ENCODE data around the gene MSH2.

The MSH2 gene

DNA sequence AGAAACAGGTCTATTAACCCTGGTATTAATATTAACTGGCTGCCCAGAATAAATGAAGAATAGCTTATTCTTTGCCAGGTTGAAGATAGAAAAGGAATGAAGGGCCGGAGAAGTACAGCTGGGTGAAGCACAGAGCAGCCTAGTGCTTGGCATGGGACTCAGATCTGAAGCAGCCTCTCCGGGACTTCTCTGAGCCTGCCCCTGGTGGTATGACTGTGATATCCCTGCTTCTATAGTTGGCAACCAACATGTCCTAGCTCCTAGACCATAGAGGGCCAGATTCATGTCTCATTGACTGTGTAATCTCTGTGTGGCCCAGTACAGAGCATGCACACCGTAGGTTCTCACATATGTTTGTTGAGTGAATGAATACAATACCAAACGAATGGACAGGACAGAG, 107.8 kb downstream of the MSH2 start:
- no peak for DNase-seq

DNA sequence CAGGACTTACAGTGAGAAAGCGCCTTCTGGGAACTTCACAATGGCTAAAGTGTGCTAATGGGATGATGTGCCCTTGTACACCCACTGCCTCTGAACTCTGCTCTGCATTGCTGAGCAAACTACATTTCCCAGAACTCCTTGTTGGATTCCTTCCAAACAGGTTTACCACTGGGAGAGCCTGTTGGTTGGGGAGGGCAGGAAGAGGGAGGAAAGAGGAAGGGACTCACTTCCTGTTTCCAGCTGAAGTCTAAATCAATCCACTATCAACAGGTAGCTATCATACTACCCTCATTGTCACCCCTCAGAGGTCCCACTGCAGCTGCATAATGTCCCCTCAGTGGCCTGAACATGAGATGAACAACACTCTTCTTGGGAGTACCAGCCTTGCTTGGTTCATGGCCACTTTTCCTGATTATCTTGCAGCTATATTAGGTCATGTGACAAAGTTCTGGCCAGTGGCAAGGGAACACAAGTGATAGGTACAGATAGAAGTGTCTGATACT, 109.7 kb downstream of the MSH2 start:
- no peak for DNase-seq

DNA sequence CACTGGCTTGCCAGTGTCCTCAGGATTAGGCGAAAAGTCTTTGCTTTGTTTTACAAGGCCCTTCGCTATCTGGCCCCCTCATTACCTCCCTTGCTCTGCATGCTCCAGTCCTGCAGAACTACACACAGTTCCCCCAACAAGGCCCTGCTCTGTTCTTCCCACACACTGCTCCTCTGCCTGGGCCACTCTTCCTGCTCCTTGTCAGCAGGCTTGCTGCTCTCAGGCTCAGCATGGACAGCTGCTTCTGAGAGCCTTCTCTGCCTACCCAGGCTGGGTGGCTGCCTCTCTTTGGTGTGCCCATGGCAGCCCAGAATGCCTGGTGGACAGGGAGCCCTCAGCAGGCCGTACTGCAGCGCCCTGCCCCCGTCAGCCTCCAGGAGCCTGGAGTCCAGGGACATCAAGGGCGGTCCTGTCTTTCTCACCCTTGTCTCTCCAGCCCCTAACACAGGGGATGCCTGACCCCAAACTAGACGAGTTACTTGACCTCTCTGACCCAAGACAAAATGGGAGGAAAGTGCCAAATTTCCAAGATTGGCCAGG, 111.1 kb downstream of the MSH2 start:
- no peak for DNase-seq

DNA sequence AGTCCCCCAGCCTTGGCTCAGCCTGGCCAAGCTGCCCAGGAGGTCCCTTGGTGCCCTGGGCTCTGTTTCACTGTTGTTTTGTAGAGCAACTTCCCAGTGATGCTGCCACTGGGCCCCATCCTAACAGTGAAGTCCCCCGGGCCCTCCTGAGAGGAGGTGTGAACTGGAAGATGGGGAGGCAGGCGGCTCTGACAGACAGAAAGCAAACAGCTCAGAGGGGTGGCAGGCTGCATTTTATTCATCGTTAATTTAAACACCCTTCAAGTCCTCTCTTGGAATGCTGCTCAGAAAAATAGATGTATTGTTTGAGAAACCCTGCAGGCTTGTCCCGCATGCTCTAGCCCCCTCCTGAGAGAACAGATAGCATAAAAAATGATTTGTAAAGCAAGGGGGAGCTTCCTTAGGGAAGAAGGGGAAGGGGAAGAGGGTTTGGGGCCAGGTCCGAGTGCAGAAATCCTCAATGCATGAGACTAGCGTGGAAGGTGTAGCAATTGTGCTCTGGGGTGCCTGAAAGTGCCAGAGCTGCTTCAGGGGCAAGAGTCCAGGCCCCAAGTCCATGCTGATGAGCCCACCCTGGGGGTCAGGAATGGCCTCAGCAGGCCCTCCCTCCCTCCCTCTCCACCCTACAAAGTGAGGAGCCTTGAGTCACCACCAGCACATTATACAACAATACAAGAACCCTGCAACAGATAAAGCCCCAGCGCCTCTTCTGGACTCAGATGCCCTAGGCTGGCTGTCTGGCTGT, 113.6 kb downstream of the MSH2 start:
- no peak for DNase-seq

DNA sequence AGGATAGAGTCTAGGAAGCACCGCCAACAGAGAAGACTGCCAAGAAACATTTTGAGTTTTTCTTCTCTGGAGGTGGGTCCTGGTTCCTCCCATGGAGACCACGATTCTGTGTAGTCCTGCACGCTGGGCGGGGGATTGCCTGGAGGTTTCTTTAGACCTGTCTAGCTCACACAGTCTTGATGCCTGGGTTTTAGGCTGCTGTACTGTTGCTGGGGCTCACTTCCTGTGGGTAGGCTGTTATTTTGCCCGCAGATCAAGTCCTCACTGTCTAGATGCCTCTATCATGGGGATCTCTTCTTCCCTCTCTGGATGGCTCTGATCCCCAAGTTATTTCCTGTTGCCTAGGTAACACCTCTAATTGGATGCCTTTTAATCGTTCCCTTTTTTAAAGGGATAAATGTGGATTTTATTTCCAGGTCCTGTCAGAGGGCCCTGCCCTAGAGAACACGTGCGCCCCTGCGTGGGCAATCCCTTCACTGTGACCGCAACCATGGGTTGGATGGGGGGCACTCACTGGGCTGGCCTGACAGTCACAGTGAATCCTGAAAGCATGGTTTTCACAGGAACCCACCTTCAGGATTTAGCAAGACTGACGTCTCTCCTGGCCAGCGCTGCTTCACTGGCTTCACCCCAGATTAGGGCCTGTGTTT, 115.7 kb downstream of the MSH2 start:
- no peak for DNase-seq

DNA sequence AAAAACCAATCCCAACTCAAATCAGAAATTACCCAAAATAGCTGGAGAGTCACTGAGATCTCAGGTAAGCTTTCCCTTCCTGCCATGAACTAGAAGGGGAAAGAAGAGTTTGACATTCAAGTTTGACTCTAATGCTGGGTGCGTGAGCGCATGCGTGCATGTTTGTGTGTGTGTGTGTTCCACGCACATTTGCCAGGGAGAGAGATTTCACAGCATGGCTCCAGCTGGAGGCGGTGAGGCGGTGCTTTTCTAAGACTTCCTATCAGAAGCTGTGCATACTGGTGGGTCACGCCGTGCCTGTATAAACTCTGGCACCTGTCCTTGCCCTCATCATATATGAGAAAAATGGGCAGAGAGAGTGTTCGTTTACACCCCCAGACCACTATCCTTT, 116.2 kb downstream of the MSH2 start:
- DNase-seq: no peak

DNA sequence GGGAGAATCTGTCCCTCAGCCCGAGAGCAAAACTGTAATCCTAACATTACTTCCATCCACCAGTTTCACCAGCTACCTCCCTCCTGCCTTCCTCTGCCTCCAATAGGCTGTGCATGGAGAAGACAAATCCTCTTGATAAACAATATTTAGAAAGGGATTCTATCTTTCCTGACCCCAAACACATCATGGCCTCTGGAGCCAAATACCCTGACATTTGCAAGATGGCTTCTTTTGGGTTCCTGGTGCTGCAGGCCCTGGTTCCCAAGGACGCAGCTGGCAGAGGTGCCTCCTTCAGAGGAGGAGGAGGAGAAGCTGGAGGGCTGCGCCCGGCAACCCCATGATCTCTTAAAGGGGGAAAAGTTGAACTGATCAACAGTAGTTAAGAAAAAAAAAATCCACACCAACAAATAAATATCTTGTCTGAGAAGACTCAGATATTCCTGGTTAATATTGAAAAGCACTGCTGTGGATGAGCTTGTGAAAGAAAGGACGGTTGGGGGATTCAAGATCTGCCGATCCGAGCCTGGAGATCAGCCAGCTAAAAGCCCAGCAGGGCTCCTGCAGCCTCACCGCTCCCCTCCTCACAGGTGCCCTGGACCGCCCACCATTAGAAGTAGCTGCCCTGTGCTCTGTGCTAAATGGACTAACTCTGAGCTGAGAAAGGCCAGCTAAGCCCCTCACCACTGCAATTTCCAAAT, 116.8 kb downstream of the MSH2 start:
- DNase-seq: no peak

DNA sequence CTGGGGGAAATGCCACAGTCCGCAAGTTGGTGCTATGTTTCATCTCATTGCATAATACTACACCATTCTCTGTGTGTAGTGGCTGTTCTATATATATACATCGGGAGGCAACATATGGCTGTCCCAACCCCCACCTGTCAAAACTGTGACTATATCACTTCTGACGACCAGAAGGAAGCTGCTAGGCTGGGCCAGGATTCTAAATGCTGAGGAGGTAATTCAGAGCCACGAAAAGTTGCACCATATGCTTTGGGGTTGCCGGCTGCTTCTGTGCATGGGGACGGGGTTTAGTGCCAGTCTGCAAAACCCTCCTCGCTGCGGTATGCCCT, 117.3 kb downstream of the MSH2 start:
- no peak for DNase-seq

DNA sequence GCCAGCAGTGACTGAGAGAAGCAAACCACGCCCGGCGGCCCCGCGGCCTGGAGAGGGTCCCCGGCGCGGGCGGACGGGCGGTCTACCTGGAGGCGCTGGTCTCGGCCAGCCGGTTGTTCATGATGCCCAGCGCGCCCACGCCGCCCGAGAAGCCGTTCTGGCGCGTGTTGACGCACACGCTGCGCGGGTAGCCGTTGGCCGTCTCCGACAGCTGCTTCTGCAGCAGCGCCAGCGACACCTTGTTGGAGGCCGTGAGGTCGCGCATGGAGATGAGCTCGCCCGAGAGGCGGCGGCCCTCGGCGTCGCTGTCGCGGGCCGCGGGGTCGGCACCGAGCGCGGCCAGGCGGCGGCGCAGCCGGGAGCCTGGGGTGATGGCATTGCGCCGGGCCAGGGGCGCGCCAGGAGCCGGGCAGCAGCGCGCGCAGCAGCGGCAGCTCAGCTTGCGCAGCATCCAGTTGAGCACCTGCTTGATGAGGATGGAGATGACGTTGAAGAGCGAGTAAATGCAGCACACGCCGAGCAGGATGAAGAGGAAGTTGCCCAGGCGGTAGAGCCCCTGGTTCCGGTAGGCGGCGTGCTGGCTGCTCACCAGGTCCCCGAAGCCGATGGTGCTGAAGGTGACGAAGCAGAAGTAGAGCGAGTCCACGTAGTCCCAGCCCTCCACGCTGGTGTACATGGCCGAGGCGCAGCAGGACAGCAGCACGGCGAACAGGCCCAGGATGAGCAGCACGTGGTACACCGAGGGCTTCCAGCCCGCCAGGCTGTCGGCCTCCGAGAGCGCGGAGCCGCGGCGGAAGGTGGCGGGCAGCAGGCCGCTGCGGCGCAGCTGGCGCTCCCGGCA, 118.1 kb downstream of the MSH2 start:
- peak; percentile 87 for DNase-seq

DNA sequence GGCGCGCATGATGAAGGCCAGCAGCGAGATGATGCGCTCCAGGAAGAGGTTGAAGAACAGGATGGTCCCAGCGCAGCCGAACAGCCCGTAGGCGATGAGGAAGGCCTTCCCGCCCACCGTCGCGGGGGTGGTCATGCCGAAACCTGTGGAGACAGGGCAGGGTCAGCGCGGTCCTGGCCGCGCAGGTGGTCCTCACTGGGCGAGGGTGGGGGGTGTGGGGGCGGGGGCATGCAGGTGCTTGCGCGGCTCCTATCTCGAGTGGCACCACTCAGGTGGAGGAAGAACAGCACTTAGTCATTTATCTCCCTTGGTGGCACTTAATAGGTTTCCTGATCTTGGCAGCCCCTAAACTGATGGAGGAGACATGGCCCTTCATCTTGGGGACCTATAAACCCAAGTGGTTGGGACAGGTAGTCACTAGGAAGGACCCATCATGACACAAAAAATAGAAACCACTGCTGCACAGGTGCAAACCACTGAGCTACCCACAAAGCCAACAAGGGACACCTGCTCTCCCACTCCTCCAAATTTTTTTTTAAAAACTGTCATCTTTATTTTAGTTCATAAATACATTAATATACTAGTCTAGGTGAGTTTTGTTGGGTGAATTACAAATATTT, 118.8 kb downstream of the MSH2 start:
- DNase-seq: peak; percentile 49

DNA sequence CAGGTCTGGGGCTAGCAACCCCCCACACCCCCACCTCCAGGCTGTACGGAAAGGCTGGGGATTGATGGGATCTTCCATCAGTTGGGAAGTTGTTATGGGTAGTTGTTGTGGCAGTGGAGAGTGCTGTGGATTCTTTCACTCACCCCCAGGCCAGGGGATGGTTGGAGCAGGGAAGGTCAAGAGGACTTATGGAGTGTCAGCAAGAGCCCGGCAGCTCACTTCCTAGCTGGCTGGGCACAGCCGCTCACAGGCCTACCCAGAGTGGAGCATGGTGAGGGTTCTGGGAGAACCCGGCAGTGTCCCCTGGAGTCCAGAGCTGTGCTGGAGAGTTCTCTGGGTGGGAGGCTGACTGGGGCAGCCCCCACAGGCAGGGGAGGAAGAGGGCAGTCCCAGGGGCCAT, 122.2 kb downstream of the MSH2 start:
- DNase-seq: no peak

DNA sequence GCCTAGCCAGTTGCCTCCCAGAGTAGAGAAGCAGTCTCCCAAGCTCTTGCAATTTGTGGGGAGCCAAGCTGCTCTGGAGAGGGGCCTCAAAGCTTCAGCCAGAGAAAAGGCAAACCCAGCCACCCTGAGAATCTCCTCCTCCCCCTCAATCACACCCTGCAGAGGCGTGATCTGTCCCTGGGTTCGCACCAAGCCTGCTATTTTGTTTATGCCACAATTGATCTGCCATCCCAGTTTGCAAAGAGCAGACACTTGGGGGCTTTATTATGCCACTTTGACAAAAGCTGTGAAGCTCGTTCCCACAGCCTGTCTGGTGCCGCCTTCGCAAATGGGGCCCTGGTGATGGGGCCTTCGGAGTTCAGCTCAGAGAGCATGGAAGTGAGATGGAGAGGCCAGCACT, 125.5 kb downstream of the MSH2 start:
- no peak for DNase-seq

DNA sequence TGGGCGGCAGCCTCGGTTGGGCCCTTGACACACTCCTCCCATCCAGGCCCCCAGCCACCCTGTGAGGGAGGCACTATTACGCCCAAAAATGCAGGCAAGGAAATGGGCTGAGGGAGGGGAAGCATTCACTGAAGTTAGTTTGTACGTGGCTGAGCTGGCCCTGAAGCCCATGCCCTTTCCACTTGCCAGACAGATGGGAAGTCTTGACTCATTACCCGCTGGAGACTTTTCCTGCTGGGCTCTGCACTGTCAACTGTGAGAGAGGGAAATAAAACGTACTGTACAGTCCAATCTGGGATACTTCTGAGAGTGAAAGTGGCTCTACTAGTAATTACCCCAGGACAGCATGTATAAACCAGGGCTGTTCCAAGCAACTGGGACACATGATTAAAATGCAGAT, 125.9 kb downstream of the MSH2 start:
- DNase-seq: no peak

DNA sequence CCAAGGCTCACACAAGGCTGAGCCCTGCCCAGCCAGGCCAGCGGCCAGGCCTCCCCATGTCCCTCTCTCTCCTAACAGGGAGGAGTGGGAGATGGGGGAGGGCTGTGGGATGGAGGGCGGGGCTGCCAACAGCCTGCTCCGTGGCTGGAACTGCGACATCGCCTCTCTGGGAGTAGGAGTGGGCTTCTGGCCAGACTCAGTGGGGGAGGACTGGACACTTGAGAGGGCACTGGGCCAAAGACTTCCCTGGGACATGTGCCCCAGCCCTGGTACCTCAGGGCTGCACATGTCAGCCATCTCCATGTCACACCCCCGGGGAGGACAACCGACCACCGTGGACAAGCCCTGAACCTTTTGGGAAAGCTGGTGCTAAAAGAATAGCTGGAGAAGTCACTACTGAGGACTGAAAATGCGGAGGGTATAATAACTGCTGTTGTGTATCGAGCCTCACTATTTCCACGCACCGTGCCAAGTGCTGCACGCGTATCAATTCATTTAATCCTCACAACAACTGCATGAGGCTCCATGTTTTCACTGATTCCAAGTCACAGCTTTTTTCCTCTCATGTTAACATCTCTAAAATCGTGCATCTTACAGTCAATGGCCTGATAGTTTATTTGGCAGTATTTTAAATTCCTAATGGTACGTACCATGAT, 127.3 kb downstream of the MSH2 start:
- DNase-seq: no peak

DNA sequence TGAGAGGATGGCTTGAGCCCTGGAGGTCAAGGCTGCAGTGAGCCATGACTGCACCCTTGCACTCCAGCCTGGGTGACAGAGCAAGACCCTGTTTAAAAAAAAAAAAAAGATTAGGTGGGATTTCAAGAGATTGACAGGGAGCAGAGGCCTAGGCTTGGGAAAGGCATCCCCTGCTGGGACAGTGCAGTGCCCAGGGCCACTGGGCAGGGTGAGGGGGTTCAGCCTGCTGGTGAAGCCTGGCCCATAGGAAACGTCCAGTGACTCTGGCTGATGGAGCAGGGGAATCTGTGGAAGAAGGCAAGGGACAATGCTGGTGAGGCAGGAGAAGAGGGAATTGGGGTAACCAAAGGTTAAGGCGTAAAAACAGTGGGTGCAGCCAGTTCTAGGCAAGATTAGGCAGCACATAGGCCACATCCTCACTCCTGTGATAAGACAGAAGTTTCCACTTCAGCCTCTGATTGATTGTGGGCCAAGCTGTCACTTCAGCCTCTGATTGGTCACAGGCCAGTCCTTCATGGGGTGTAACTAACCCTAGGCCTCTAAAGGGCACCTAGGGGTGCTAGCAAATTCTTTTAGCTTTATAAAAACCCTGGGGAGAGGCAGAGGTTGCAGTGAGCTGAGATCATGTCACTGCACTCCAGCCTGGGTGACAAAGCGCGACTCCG, 128.6 kb downstream of the MSH2 start:
- no peak for DNase-seq
